GM18867 (cell line): ENCODE results near the gene COL1A1.

Source experiments
- ATAC-seq: cut with Tn5 transposase; IDR thresholded peaks from one replicate; pipeline ENCODE4 v1.9.1; 2021; ENCODE audit warnings: mild to moderate bottlenecking, moderate library complexity; ENCODE audit not compliant: unreplicated experiment

COL1A1 gene

DNA sequence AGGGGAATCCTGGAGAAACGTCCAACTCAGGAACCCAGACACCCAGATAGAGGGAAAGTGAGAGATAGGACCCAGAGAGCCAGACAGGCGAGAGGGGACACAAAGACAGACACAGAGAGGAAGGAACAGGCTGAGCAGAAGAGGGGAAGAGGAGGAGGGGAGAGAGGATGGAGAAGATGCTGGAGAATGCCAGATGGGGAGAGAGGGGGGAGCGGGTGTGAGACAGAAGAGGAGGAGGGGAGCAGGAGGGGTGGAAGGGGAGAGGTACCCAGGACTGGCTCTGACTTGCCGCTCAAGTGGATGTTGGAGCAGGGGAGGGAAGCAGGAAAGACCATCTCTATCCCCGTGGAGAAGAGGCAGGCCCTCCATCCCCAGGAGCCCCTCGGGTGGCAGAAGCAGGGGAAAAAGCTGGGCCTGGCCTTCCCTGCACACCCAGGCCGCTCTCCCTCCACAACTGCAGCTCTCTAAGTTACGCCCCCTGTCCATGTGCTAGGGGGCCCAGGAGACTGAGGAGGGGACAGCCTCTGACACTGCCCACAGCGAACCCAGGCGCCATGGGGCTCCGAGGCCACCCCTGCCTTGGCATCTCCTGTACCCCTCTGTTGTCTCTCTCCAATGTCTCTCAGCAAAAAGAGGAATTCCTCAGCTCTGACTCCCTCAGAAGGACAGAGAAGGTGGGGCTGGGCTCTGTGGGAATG lies 55.8 kb downstream of the COL1A1 start:
- no peak for ATAC-seq

DNA sequence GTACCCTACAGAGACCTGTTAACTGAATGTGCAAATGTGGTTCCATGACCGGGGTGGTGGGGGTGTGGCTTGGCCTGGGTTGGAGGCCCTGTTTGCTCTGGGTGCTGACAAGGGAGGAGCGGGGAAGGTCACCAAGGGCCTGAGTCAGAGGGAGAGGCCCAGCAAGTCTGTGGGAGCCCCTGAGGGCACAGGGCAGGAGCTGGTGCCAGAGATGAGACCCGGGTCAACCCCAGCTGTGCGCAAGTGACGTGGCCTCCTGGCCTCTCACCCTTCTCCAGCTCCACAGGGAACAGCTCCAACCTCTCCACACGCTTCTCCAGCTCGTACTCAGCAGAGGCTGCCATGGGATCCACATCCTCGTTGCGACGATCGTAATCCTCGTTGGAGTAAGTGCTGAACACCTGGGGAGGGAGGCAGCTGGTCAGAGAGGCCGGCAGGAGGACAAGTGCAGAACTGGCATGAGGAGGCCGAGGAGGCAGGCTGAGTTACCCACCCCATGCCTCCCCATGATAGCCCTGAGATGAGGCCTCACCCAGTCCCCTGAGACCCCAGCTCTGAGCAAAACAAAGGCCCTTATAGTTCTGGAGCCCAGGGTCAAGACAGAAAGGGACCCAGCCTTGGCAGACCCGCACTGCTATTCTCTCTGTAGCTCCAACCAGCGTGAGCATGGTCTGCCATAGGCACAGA lies 56.4 kb downstream of the COL1A1 start:
- no peak for ATAC-seq

GRCh38 chr17:50144355-50144754 lies 57.1 kb downstream of the COL1A1 start:
- ATAC-seq: no peak

GRCh38 chr17:50143461-50144176 lies 57.8 kb downstream of the COL1A1 start:
- no peak for ATAC-seq

- no peak for ATAC-seq
Observed at GRCh38 chr17:50141745-50142110, 59.7 kb downstream of the COL1A1 start.

DNA sequence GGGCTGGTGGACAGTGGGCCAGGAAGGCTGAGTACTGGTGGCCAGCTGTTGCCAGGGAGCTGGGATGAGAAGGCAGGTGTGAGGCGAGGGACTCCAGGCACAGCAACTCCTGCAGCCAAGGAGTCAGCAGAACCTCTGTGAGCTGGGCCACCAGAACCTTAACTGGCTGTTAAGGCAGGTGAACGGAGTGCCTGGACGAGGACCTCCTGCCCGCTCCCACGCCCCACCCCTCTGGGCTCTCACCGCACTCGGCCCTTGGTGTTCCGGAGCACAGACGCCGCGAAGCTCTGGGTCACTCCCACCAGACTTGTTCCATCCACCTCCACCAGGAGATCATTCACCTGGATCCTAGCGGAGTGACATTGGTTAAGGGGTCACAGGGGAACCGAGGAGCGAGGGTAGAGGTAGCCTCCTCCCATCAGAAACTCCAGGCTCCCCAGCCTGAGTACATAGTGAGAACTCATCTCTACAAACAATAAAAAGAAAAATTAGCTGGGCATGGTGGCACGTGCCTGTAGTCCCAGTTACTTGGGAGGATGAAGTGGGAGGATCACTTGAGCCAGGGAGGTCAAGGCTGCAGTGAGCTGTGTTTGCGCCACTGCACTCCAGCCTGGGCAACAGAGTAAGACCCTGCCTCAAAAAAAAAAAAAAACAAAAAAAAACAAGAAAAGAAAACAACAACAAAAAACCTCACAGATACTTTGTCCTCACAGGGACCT lies 60.2 kb downstream of the COL1A1 start:
- ATAC-seq: no peak

DNA sequence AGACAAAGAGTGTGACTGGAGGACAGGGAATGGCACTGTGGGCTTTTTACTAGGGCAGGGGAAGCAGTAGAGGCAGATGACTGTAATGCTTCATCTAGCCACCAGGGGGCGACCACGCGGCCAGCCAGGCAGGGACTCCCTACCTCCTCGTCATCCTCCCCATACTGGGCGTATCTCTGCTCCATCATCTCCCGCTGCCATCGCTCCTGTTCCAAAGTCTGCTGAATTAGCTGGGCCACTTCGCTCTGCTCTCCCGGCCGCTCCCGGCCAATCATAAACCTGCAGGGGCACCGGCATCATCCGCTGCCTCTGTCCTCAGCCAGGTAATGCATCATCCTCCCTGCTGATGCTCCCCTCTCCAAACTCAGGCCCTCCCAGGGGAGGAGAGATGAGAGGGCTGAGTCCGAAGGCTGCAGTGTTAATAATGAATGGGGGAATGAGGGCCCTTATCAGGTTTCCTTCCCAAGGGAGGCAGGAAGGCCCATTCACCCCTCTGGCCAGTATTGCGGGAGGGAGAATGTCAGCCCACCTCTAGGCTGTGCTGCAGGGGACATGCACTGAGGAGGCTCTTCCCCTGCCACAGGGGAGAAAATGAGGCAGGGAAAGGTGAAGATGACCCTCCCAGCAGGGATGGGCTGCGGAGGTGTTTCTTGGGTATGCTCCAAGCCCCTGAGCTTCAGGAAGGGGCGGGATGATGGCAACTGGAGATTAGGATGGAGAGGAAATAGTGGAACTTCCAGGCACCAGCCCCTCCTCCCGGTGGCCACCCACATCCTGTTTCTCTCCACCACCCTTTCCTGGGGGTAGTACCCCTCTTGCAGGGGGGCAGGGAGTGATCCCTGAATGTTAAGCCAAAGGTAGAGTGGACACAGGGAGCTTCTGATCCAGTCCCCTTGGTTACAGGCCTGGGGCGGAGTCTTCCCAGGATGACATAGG lies 61.2 kb downstream of the COL1A1 start:
- ATAC-seq: peak; percentile 58

DNA sequence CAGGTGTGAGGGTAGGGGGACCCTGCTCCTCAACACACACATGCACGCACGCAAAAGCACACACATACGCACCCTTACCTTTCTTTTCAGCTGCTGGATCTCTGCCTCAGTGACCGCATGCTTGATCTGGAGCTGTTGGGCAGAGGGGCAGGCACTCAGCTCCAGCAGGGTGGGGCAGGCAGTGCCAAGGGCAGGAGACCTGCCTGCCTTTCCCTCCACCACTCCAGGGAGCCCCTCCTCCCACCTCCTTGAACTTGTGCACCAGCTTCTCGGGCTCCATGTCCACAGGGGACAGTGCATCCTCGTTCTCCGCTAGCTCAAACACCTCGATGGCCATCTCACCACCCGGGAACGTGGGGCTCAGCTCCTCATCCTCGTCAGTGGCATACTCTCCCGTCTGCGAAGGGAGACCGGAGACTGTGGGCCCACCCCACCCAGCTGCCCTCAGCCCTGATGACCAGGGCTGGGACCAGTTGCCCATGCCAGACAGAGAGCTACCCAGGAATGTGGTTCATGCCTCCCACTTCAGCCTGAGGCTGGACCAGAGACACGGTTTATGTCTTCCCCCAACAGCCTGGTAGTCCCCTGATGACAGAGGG lies 62.1 kb downstream of the COL1A1 start:
- no peak for ATAC-seq

DNA sequence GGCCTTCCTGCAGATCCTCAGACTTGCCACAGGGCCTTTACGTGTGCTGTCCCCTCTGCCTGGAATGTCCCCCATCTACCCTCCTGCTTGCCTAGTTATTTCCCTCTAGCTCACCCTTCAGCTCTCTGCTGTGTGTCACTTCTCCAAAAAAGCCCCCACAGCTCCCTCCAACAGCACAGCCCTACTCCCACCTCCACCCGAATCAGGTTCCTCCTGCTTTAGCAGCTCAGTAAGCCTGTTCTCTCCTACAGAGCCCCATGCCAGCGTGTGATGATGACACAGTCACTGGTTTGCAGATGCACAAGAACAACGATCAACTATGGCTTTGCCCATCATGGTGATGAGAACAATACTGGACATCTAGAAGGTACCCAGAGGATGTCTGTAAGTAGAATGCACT lies 64.4 kb downstream of the COL1A1 start:
- no peak for ATAC-seq

GRCh38 chr17:50136096-50136687 lies 65.2 kb downstream of the COL1A1 start:
- ATAC-seq: no peak

GRCh38 chr17:50135316-50136095 lies 65.9 kb downstream of the COL1A1 start:
- ATAC-seq: no peak

DNA sequence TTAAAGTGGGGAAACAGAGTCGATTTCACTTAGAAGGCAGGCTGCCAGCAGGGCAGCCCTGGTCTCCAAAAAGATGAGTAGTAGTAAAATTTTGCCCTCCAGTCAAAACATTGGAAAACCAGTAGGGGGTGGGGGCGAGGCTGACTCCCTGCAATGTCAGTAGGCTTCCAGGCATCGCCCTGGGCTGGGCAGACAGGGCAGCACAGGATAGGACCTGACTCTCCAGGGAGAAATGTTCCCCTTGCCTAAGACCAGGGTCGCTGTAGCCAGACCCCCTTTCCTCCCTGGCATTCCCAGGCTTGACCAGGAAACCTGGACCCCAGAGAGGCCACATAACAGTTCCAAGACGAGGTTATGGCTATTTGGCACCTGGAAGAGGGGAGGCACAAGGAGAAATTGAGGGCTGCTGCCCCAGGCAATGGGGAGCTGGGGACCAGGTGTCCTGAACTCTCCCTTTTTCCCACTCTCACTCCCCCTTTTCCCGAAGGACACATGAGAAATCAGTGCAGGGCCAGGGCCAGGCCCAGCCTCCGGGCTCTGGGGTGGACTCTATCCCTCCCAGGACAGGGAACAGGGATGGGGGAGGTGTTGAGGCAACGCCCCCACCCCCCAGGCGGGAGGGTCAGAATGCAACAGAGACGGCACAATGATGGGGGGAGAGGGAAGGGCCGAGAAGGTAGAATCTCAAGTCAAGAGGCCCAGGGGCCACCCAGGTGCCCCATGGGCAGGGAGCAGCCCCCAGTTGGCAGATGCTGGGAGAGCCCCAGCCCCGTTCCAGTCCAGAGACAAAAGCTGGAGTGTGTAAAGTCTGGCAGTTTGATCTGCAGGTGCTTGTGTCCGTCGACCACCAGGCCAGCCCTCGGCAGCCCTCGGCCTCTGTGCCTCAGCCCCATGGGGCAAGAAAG lies 67.0 kb downstream of the COL1A1 start:
- no peak for ATAC-seq

DNA sequence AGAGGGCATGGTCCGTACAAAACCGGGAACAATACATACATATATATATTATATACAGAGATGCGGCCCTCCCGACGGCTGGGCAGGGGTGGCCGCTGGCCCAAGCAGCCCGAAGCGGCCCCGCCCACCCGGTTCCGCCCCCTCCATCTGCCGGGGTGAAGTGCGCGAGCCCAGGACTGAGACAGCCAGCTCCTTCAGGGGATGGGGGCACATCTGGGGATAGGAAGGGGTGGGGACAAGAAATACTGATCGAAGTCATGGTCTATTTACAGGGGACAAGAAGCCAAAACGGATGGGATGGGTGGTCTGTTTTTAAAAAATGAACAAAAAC lies 67.7 kb downstream of the COL1A1 start:
- no peak for ATAC-seq
